GM19463 (cell line): ENCODE data around the gene RSPH9.

ENCODE experiments used
- ATAC-seq: cut with Tn5 transposase; IDR thresholded peaks from one replicate; pipeline ENCODE4 v1.9.1; 2021; ENCODE audit warnings: mild to moderate bottlenecking, moderate library complexity; ENCODE audit not compliant: unreplicated experiment

RSPH9 gene

DNA sequence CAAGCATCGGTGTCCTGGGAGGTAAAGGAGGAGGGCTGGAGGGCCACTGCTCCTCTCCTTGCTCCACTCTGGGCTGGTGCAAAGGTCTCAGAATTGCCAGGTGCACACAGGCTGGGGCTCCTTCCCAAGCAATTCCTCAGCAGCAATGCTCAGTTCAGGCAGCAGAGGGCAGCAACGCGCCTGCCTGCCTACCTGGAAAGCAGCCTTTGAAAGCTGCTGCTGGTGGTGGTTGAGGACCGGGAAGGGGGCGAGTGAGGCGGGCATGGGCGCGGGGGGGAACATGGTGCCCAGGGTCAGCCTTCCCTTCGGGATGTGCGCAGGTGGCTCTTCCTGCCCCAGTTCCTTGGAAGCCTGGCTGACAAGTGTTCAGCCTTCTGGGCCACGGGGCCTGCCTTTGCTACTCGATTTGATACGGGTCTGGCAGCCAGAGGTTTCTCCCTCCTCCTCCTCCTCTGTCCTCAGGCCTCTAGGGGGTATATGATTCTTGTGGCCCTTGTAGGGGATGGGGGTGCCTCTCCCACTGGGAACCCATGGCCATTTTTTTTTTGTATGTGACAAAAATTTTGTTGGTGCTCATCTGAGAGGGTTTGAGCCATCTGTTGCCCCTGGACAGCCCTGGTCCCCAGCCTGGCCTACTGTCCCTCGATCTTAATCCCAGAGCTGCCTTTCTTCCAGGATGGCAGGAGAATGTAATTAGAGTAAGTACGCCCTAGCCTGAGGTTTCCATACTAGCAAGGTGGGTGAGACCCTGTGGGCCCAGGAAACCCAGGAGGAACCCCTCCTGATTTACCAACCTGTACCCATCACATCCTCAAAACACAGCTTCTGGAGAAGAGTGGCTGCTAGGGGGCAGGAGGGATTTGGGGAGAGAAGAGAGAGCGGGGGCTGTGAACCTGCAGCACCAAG, 22.7 kb downstream of the RSPH9 start:
- ATAC-seq, result no peak

GRCh38 chr6:43668151-43669028, 23.6 kb downstream of the RSPH9 start:
- peak; percentile 54 for ATAC-seq

- ATAC-seq, result no peak
These were observed 24.4 kb downstream of the RSPH9 start for GRCh38 chr6:43669050-43669921.

GRCh38 chr6:43669922-43670622, 25.2 kb downstream of the RSPH9 start:
- ATAC-seq, result no peak

DNA sequence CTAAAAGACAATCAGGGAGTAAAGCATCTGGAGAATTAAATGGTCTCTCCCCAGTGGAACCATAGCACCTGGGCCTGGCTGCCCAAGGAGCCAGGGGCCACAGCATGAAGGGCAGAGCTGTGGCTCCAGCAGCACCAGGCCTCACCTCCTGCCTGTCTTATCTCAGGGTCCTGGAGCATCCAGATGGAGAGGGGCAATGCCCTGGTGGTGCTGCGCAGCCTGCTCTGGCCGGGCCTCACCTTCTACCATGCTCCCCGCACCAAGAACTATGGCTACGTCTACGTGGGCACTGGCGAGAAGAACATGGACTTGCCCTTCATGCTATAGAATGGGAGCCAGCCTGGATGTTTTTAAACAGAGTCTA, 25.8 kb downstream of the RSPH9 start:
- ATAC-seq, result no peak

DNA sequence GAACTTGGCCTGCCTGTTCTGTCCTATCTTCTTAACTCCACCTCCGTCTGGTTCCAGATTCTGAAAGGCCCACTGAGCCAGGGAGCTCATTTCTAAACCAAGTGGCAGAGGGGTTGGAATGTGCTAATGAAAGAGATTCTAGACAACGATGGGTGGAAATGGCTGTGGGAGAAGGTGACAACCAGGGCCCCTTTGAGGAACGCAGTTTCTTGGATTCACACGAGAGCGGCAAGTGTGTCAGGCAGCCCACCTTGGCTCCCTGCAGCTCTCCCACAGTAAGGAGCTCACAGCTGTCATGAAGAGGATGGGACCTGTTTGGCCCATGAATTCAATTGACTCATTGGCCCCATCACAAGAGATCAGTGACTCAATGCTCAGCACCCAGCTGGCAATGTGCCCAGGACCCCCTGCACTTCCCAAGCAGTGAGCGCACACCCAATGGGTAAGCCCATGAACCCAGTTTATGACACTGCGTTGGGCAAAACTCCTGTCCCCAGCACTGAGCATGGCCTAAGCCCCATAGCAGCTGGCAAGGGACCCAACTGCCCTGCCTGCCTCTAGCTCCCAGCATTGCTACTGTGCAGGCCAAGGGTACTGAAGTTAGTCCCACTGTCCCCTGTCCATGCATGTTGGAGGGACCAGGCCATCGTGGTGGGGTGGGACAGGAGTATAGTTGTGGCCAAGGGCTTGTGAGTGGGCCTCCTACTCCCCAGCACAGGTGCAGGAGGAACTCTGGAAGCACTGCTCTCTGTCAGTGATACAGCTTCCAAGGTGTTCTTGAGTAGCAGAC, 26.4 kb downstream of the RSPH9 start:
- no peak for ATAC-seq

DNA sequence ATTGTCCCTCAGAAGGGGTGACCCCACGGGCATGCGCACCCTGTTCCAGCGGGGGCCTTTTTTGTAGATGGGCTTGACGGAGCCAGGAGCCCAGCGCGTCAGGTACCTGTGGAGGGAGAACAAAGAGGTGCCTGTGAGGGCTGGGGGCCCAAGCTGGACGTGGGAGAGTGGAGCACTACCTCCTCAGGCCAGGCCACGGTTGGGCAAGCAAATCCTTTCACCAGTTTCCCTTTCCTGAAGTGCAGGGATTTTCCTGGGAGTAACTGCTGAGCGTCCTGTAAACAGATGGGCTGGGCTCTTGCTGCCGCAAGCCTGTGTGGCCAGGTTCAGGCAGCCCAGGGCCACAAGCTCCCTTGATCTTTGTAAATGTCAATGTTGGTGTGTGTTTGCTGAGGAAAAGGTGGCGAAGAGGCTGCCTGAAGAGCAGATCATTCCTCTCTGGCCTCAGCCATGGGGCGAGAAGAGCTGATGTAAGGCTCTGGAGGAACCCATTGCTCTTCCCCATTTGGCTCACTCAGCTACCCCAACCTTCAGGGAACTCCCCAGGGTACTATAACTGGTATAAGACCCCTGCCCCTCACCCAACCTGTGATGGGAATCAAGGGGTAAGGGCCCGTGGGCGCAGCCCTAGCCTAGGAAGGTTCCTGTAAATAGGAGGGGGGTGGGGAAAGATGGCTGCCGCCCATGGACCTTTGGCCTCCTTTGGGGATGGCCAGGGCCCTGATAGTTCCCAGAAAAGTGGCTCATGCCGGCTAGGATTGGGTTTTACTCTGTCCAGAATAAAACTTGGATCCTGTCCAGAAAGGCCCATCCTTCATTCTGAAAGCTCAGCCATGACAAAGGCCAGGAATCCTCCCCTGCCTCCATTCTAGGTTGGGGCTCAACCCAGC, 27.2 kb downstream of the RSPH9 start:
- no peak for ATAC-seq

- ATAC-seq, result no peak
These were observed 28.7 kb downstream of the RSPH9 start for GRCh38 chr6:43673444-43674084.

DNA sequence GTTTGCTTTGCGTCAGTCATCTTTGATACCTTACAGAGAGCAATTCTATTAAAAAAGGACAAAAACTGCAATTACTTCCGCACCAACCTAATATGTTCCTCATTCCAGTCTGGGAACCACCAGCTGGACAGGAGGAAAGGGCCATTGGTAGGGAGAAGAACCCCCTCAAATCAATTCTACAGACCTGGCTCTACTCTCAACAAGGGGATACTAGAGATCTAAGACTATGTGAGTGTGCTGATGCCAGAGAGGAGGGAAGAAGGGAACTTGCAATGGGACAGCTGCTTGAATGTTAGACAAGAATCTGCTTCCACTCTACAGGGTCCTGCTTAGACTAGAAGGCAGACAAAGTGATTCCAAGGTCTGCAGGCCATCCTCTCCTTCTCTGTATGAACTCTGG, 29.5 kb downstream of the RSPH9 start:
- ATAC-seq, result no peak

- no peak for ATAC-seq
These were observed 30.1 kb downstream of the RSPH9 start for GRCh38 chr6:43674921-43675320.

DNA sequence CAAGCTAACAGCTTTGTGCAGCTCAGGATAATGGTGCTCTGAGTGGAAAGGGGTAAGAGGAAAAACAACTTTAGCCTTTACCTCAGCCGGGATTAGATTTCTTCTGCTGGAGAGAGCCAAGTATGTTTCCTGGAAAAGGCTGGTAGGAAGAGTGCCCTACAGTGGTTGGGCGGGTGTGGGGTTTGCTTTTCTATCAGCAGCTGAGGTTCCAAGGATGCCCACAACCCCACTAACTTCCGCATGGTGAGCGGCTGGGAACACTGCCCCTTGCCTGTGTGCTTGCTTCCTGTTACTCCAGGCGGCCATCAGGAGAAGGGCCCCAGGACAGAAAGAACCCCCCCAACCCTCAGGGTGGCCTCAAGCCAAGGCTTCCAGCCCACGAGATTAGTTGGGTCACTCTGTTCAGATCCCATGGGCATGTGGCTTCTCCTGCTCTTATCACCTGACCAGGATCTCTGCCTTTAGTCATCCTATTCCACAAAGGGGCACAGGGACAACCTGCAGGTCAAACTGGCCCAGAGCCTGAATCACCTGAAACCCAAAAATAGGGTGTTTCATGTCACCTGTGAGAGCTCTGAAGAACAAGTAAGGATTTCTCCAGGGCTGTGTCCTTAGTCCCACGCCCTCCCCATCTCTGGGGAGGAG, 32.2 kb downstream of the RSPH9 start:
- no peak for ATAC-seq

DNA sequence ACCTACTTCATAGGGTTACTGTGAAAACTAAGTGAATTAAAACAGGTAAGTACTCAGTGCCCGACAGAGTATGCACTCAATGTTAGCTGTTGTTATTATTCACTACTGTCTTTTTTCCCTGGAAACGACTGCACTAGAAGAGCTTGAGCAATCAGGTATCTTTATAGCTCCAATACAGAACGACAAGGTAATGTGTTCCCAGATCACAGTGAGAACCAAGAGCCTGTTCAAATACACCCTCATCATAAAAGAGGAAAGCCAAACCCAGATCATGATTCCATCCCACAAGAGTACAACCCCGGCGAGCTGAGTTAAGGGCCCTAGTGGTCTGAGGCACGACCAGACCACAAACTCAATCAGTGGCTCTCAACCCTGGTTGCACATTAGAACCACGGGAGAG, 32.9 kb downstream of the RSPH9 start:
- no peak for ATAC-seq

GRCh38 chr6:43678341-43678740, 33.5 kb downstream of the RSPH9 start:
- ATAC-seq, result no peak

DNA sequence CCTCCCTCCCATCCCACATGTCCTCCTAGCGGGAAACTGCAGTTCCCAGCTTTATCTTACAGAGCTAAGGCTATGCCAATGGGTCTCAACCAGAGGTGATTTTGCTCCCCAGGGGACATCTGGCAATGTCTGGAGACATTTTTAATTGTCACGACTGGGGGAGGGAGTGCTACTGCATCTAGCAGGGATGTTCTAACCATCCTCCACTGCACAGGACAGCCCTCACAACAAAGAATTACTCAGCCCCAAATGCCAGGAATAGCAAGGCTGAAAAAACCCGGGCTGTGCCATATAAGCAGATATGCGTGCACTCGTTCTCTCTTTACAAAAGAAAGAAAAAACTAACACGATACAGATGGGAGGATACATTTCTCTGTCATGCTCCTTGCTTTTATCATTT, 34.2 kb downstream of the RSPH9 start:
- ATAC-seq, result no peak

DNA sequence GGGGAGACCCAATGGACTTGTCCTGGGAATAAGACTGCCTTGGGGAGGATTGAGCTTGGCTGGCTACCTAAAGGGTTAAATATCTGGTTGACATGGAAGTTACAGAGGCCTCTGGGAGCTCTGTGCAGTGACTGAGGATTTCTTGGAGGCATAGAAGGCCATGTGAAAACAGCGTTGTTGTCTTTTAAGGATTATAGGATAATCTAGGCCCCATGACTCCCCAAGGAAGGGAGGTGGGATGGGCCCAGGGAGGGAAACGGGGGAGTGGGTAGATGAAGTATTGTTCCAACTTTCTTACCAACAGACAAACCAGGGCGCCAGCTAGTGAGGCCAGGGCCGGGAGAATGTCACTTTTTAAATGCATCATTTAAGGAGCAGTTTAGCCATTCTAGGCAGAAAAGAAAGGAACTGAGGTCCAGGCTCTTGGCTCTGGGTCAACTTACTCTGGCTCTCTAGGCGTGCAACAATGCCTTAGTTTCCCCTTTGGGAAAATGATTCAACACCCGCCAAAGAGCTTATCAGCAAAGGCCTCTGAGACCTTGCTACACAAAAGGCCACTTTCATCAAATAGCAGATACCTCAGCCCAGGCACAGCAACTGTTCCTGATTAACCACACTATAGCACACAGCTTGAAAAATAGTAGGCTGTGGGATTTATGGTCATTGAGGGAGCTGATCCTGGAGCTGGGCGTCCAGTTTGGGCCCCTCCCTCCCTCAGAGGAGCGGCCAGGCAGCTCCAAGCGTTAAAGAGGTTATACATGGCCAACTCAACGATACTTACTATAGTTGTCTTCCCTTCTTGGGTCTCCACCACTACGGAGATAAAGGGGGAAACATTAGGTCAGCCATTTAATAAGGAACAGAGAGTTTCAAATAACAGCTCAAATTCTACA, 35.7 kb downstream of the RSPH9 start:
- no peak for ATAC-seq

- no peak for ATAC-seq
These were observed 36.5 kb downstream of the RSPH9 start for GRCh38 chr6:43681303-43681702.
